Measurements from ENCODE around the gene PDE9A.

Gene PDE9A

DNA sequence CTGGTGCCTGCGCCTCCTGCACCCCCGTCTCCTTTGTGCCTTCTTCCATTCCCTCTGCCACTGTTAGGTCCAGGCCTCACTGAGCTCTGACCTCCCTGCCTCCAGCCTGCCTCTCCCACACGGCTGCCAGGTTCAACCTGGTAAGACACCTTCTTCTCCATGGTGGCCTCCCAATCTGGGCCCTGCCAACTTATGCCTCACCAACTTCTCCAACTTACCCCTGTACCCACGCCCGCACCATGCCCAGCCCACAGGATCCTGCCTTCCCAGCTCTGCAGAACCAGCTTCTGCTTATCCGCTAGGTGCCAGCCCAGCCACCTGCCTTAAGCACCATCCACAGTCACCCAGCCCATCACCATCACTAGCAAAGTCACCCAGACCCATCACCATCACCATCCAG, 37.2 kb downstream of the PDE9A start:
- Histone ChIP-seq H3K36me3 (ENCODE audit: control insufficient read depth, insufficient read depth, low read length) (no peaks in the 10 kb centered on the region), H3K27me3 (replicated peaks; ENCODE audit: control insufficient read depth, insufficient read depth, low read length) (no peaks in the 10 kb centered on the region), H3K4me3 (replicated peaks; ENCODE audit: low read depth, low read length) (no peak overlapping the region)
- TF ChIP-seq, protein P1, sequence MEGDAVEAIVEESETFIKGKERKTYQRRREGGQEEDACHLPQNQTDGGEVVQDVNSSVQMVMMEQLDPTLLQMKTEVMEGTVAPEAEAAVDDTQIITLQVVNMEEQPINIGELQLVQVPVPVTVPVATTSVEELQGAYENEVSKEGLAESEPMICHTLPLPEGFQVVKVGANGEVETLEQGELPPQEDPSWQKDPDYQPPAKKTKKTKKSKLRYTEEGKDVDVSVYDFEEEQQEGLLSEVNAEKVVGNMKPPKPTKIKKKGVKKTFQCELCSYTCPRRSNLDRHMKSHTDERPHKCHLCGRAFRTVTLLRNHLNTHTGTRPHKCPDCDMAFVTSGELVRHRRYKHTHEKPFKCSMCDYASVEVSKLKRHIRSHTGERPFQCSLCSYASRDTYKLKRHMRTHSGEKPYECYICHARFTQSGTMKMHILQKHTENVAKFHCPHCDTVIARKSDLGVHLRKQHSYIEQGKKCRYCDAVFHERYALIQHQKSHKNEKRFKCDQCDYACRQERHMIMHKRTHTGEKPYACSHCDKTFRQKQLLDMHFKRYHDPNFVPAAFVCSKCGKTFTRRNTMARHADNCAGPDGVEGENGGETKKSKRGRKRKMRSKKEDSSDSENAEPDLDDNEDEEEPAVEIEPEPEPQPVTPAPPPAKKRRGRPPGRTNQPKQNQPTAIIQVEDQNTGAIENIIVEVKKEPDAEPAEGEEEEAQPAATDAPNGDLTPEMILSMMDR (IDR thresholded peaks at IDR 0.05; ENCODE audit: insufficient read depth, low read length, poor library complexity, severe bottlenecking): no peak
- DNase-seq (ENCODE audit: extremely low read depth, insufficient read length): no peak

DNA sequence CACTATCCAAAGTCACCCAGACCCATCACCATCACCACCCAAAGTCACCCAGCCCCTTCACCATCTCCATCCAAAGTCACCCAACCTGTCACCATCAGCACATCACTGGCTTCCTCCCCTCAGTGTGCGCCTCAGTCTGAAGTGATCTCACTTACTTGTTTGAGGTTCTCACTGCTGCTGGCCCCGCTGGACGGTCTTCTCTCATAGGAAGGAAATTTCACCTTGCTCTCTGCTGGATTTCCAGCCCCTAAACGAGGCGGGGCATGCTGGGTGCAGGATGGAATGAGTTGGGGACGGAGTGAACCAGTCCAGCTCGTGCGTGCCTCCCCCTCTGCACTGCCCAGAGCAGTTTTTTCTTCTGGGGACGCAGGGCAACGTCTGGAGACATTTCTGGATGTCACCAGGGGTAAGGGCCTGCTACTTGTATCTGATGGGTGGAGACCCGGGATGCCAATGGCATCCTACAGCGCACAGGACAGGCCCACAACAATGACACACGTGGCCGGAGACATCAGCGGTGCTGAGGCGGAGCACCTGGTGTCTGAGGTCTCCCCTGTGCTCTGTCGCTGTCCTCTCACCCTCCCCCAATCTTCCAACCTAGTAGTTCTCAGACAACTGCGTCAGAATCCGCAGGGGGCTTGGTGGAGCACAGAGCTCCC, 38.6 kb downstream of the PDE9A start:
- Histone ChIP-seq H3K36me3 (ENCODE audit: control insufficient read depth, insufficient read depth, low read length) (no peaks in the 10 kb centered on the region), H3K4me3 (replicated peaks; ENCODE audit: low read depth, low read length) (no peak overlapping the region), H3K27me3 (replicated peaks; ENCODE audit: control insufficient read depth, insufficient read depth, low read length) (no peaks in the 10 kb centered on the region; the same call in 1 of the 2 replicates)
- no peak for DNase-seq (ENCODE audit: extremely low read depth, insufficient read length)
- TF ChIP-seq, protein P1 (IDR thresholded peaks at IDR 0.05; ENCODE audit: insufficient read depth, low read length, poor library complexity, severe bottlenecking): no peak

DNA sequence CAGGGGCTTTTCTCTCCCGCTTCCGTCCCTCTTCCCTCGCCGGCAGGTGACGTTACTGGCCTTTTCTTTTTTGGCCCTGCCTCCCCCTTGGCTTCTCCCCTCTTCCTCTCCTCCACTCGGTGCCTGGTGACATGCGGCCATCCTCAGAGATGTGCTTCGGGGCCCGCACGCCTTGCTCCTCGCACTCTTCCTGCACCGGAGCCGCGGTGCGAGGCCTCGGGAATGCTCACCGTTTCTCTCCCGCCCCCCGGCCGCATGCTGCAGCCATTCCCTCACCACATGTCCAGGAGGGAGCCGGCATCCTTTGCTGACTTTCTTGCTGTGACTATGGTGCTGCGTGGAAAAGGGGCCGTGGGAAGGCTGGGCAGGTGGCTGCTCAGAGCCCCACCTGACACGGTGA, 39.3 kb downstream of the PDE9A start:
- Histone ChIP-seq H3K27me3 (replicated peaks; ENCODE audit: control insufficient read depth, insufficient read depth, low read length) (no peaks in the 10 kb centered on the region; the same call in 1 of the 2 replicates), H3K36me3 (ENCODE audit: control insufficient read depth, insufficient read depth, low read length) (no peaks in the 10 kb centered on the region), H3K4me3 (replicated peaks; ENCODE audit: low read depth, low read length) (no peak overlapping the region)
- TF ChIP-seq, protein P1 (IDR thresholded peaks at IDR 0.05; ENCODE audit: insufficient read depth, low read length, poor library complexity, severe bottlenecking): no peak
- DNase-seq (ENCODE audit: extremely low read depth, insufficient read length): no peak

DNA sequence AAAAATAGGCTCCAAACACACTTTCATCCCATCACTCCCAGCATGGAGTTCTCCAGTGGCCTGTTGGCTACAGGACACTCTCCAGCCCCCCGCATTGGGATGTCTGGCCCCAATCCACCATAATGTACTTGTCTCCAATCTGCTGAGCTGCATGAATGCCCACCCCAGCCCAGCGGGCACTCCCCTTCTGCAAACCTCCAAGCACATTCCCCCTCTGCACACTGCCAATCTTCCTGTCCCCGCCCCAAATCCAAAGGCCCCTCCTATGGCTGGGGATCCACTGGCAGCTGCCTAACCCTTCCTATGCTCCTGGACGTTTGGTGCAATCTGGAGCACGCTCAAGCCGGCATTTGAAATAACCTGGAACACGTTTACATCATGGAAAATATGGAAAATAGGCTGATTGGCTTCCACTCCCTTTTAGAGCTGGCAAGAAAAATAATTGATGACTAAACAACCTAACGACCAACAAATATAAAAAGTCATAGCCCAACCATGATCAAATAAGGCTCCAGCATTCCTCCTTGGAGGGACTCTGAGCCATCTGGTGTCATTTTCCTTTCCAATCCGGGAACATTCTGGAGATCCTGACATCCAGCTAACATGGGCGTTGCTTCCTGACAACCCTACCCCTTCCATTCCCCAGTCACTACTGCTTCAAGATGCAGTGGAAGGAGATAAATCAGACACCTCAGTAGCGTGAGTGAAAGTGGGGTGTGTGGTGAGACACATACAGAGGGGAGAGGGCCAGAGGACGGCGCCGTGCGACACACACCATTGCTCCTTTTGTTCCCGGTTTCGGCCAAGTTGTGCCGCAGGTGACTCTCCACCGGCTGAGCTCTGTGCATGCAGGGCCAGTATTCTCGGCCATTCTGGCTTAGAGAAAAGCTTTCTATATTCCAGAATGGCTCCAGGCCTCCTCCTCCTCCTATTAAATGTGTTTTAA, 41.6 kb downstream of the PDE9A start:
- H3K27me3 ChIP-seq (replicated peaks; ENCODE audit: control insufficient read depth, insufficient read depth, low read length): no peaks in the 10 kb centered on the region; the same call in 1 of the 2 replicates
- TF ChIP-seq, protein P1 (IDR thresholded peaks at IDR 0.05; ENCODE audit: insufficient read depth, low read length, poor library complexity, severe bottlenecking): no peak
- H3K36me3 ChIP-seq (ENCODE audit: control insufficient read depth, insufficient read depth, low read length): no peaks in the 10 kb centered on the region
- H3K4me3 ChIP-seq (replicated peaks; ENCODE audit: low read depth, low read length): no peak overlapping the region
- no peak for DNase-seq (ENCODE audit: extremely low read depth, insufficient read length)

DNA sequence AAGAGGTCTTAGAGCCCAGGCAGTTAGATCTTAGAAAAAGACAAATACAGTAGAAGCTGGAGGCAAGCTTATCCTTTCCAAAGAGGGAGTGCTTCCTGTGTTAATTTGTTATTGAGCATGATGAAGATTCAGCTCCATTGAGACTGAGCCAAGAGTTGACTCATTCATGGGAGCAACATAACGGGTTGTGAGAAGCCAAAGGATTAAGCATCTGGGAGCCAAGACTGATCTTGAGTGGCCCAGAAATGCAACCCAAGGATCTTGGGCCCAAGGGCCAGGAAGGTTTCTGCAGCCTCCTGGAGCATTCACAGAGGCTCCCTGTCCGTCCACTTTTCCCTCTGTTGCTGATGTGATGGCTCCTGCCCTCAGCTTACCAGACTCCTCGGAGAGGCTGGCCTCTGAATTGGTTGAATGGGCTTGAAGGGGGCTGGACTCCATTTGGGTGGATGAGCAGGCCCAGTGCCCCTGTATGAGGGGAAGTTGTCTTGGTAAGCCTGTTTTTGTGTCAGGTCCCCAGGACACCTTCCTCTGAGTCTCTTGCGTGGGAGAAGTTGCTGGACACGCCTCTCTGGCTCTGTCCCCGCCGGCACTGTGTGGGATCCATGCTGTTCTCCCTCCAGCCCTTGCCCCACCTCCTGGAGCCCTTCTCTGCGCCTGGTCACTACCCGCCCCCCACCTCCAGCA, 42.4 kb downstream of the PDE9A start:
- no peaks in the 10 kb centered on the region for H3K36me3 ChIP-seq (ENCODE audit: control insufficient read depth, insufficient read depth, low read length)
- no peaks in the 10 kb centered on the region; the same call in 1 of the 2 replicates for H3K27me3 ChIP-seq (replicated peaks; ENCODE audit: control insufficient read depth, insufficient read depth, low read length)
- DNase-seq (ENCODE audit: extremely low read depth, insufficient read length): no peak
- TF ChIP-seq, protein P1 (IDR thresholded peaks at IDR 0.05; ENCODE audit: insufficient read depth, low read length, poor library complexity, severe bottlenecking): no peak
- H3K4me3 ChIP-seq (replicated peaks; ENCODE audit: low read depth, low read length): no peak overlapping the region
